ENCODE data around the gene GRM7. TPM values are rescaled to one million over a fixed set of nuclear protein-coding genes. Genes with fewer than 3 reads are reported as not detected.

The GRM7 gene
- polyA plus RNA-seq, 1 donor from 2014 or later, result 23.8 TPM

DNA sequence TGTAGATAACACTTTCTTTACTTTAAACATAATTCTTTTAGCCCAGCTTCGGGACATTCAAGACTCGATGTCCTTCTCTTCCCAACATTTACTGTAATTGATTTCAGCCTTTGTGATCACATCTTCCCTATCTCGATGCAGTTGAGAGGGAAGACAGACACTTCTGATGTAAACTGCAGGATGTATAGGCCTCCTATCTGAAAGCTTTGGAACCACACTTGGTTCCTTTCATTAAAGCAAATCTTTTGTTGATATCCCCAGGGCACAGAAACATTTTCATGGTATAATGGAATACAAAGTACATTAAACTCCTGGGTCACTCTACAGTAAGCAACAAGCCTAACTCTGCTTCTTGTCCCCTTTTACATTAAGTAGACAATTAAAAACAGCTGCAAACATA is 6.4 kb downstream of the GRM7 start:
- Histone ChIP-seq H2AFZ (ENCODE audit: low read depth, low read length) (no peak overlapping the region), H3K9ac (ENCODE audit: low read length) (no peak overlapping the region), H3K79me2 (replicated peaks; ENCODE audit: insufficient read depth, low read length) (no peaks in the 10 kb centered on the region), H3K27me3 (ENCODE audit: insufficient read depth, low read depth, low read length) (peaks cover 24% of the 10 kb centered on the region), H4K20me1 (ENCODE audit: insufficient read depth) (no peaks in the 10 kb centered on the region), H3K9me2 (ENCODE audit: insufficient read depth, low read length) (no peaks in the 10 kb centered on the region), H3F3A (ENCODE audit: insufficient read depth, low read length, poor library complexity, severe bottlenecking) (peaks cover 7% of the 10 kb centered on the region), H3K36me3 (ENCODE audit: insufficient read depth, low read length) (no peaks in the 10 kb centered on the region), H3K4me2 (ENCODE audit: low read length) (no peak overlapping the region), H3K9me3 (ENCODE audit: low read length) (no peaks in the 10 kb centered on the region), H3K4me3 (ENCODE audit: low read length) (peak overlapping the region; percentile 93), H3K27ac (ENCODE audit: low read length) (no peak overlapping the region)
- no peak for TF ChIP-seq EP300 (conservative IDR thresholded peaks at IDR 0.05; ENCODE audit: poor library complexity, severe bottlenecking)
- TF ChIP-seq MXI1 (conservative IDR thresholded peaks at IDR 0.05; ENCODE audit: poor library complexity, severe bottlenecking), result no peak
- no peak for TF ChIP-seq TAF1 (IDR thresholded peaks at IDR 0.05; ENCODE audit: low read depth)
- no peak for TF ChIP-seq SMC3 (conservative IDR thresholded peaks at IDR 0.05; ENCODE audit: poor library complexity)
- no peak for TF ChIP-seq POLR2AphosphoS5 (IDR thresholded peaks at IDR 0.05)
- TF ChIP-seq, protein P1, sequence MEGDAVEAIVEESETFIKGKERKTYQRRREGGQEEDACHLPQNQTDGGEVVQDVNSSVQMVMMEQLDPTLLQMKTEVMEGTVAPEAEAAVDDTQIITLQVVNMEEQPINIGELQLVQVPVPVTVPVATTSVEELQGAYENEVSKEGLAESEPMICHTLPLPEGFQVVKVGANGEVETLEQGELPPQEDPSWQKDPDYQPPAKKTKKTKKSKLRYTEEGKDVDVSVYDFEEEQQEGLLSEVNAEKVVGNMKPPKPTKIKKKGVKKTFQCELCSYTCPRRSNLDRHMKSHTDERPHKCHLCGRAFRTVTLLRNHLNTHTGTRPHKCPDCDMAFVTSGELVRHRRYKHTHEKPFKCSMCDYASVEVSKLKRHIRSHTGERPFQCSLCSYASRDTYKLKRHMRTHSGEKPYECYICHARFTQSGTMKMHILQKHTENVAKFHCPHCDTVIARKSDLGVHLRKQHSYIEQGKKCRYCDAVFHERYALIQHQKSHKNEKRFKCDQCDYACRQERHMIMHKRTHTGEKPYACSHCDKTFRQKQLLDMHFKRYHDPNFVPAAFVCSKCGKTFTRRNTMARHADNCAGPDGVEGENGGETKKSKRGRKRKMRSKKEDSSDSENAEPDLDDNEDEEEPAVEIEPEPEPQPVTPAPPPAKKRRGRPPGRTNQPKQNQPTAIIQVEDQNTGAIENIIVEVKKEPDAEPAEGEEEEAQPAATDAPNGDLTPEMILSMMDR (IDR thresholded peaks at IDR 0.05; ENCODE audit: poor library complexity, severe bottlenecking), result peak; percentile 27
- TF ChIP-seq, protein P2, sequence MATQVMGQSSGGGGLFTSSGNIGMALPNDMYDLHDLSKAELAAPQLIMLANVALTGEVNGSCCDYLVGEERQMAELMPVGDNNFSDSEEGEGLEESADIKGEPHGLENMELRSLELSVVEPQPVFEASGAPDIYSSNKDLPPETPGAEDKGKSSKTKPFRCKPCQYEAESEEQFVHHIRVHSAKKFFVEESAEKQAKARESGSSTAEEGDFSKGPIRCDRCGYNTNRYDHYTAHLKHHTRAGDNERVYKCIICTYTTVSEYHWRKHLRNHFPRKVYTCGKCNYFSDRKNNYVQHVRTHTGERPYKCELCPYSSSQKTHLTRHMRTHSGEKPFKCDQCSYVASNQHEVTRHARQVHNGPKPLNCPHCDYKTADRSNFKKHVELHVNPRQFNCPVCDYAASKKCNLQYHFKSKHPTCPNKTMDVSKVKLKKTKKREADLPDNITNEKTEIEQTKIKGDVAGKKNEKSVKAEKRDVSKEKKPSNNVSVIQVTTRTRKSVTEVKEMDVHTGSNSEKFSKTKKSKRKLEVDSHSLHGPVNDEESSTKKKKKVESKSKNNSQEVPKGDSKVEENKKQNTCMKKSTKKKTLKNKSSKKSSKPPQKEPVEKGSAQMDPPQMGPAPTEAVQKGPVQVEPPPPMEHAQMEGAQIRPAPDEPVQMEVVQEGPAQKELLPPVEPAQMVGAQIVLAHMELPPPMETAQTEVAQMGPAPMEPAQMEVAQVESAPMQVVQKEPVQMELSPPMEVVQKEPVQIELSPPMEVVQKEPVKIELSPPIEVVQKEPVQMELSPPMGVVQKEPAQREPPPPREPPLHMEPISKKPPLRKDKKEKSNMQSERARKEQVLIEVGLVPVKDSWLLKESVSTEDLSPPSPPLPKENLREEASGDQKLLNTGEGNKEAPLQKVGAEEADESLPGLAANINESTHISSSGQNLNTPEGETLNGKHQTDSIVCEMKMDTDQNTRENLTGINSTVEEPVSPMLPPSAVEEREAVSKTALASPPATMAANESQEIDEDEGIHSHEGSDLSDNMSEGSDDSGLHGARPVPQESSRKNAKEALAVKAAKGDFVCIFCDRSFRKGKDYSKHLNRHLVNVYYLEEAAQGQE (IDR thresholded peaks at IDR 0.05; ENCODE audit: borderline replicate concordance), result no peak
- TF ChIP-seq RAD21 (conservative IDR thresholded peaks at IDR 0.05), result peak; percentile 30
- no peak for TF ChIP-seq EZH2 (IDR thresholded peaks at IDR 0.05; ENCODE audit: borderline replicate concordance, insufficient read depth, low read length, poor library complexity, severe bottlenecking)

DNA sequence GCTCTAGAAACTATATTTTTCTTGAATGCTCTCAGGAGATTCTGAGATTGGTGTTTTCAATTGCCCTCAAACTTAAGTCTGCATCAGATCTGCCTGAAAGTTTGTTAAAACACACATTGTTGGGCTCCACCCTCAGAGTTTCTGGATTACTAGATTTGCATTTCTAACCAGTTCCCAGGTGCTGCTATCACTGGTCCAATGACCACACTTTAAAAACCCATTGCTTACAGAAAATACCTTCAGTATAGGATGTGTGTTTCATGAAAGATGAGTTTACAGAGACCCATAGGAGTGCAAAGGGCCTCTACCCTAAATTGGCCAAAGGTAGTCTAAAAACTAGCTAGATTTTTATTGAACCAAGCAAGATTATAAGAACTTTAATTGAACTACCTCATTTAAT is 17.8 kb downstream of the GRM7 start:
- Histone ChIP-seq H3K9me3 (ENCODE audit: low read length) (no peaks in the 10 kb centered on the region), H3K36me3 (ENCODE audit: insufficient read depth, low read length) (no peaks in the 10 kb centered on the region), H3K9me2 (ENCODE audit: insufficient read depth, low read length) (no peaks in the 10 kb centered on the region), H3K27me3 (ENCODE audit: insufficient read depth, low read depth, low read length) (no peaks in the 10 kb centered on the region), H2AFZ (ENCODE audit: low read depth, low read length) (no peak overlapping the region), H3K4me3 (ENCODE audit: low read length) (no peak overlapping the region), H3K79me2 (replicated peaks; ENCODE audit: insufficient read depth, low read length) (no peaks in the 10 kb centered on the region), H3F3A (ENCODE audit: insufficient read depth, low read length, poor library complexity, severe bottlenecking) (no peaks in the 10 kb centered on the region), H3K4me2 (ENCODE audit: low read length) (no peak overlapping the region), H3K9ac (ENCODE audit: low read length) (no peak overlapping the region), H4K20me1 (ENCODE audit: insufficient read depth) (no peaks in the 10 kb centered on the region), H3K27ac (ENCODE audit: low read length) (no peak overlapping the region)
- TF ChIP-seq RAD21 (conservative IDR thresholded peaks at IDR 0.05), result no peak
- TF ChIP-seq, protein P2 (IDR thresholded peaks at IDR 0.05; ENCODE audit: borderline replicate concordance), result no peak
- no peak for TF ChIP-seq POLR2AphosphoS5 (IDR thresholded peaks at IDR 0.05)
- TF ChIP-seq, protein P1 (IDR thresholded peaks at IDR 0.05; ENCODE audit: poor library complexity, severe bottlenecking), result no peak
- no peak for TF ChIP-seq EZH2 (IDR thresholded peaks at IDR 0.05; ENCODE audit: borderline replicate concordance, insufficient read depth, low read length, poor library complexity, severe bottlenecking)
- TF ChIP-seq MXI1 (conservative IDR thresholded peaks at IDR 0.05; ENCODE audit: poor library complexity, severe bottlenecking), result no peak
- no peak for TF ChIP-seq SMC3 (conservative IDR thresholded peaks at IDR 0.05; ENCODE audit: poor library complexity)
- TF ChIP-seq EP300 (conservative IDR thresholded peaks at IDR 0.05; ENCODE audit: poor library complexity, severe bottlenecking), result no peak
- TF ChIP-seq TAF1 (IDR thresholded peaks at IDR 0.05; ENCODE audit: low read depth), result no peak
